Activated CD4-positive, alpha-beta T cell treated with anti-CD3 and anti-CD28 coated beads, Interleukin-2, amount 50 U/mL, for 48 hours (primary cell): ENCODE results near the gene MERTK.
"Not testable (repeated sequence)": the region's sequence is repeated elsewhere in the genome, so short reads cannot be mapped to it uniquely, and the experiment has no call there.

Source experiments
- DNase-seq, 2 experiments: peaks; one replicate each; pipeline ENCODE4 v3.0.0-alpha.2; 2020

Gene MERTK

GRCh38 chr2:111897924-111898702 is at the start of gene MERTK:
Gene MERTK, plus strand, starts transcription at chr2:111898607. Its CDS starts 129 bp downstream, at chr2:111898736.
- peak; percentile 62 to 70 for DNase-seq

DNA sequence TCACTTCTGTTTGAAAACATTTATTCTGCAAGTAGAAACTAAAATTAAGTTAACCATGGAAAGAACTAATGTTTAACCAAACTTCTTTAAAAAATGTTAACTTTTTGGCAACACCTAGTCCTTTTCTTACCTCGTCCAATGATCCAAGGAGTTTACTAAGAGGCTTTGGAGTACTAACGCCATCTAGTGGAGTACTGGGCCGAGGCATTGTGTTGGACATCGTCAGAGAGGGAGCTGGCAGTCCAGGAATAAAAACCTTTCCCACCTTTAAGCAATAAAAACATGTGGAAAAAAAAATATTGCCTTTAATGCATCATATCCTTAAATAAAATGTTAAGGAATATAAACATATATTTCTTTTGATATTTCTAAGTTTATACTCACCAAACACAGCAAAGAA is 47.8 kb upstream of the MERTK start:
- DNase-seq = peak; percentile 39 to 55

- DNase-seq = not testable (repeated sequence)
These were observed 45.9 kb upstream of the MERTK start for GRCh38 chr2:111852544-111852943.

- DNase-seq = not testable (repeated sequence)
These were observed 38.4 kb upstream of the MERTK start for GRCh38 chr2:111860005-111860404.

DNA sequence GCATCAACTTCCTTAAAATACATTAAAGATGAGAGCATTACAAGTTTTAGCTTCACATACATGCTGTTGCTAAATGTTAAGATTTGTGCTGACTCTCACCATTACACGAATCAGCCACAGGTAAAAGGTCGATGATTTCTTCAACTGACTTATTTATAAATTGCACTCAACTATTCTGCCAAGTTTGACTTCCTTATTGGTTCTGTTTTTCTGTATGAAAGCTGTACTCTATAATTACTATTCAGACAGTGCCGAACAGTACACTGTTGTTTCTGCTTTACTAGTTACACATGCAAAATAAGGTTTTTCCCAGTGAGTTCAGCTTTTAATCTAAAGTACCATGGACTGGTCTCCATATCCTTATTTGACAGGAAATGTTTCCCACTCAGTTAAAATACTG is 33.3 kb upstream of the MERTK start:
- not testable (repeated sequence) for DNase-seq

DNA sequence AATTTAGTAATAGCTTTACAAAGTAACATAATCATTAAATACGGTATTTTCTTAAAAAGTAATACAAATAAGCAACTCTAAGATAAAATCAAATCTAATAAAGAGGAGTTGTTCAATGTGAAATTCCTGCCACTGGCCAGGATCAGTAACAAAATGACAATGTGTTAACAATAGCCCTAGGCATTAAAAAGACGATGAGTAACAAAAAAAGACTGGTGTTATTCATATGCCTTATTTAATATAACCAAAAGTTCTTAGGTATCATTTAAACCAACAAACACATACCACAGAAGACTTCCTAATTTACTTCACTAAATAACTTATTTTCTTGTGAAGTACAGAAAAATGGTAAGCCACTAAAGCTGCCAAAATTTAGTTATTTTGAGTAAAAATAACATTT is 25.6 kb upstream of the MERTK start:
- not testable (repeated sequence) for DNase-seq

- peak; percentile 86 to 90 for DNase-seq
These were observed 14.5 kb upstream of the MERTK start, which contains the start of gene ANAPC1 for GRCh38 chr2:111883661-111884591. Gene ANAPC1, minus strand, starts transcription at chr2:111884193. Its CDS starts 3,368 bp downstream, at chr2:111880825.

GRCh38 chr2:111884592-111884964 is 13.8 kb upstream of the MERTK start:
- DNase-seq = no peak

DNA sequence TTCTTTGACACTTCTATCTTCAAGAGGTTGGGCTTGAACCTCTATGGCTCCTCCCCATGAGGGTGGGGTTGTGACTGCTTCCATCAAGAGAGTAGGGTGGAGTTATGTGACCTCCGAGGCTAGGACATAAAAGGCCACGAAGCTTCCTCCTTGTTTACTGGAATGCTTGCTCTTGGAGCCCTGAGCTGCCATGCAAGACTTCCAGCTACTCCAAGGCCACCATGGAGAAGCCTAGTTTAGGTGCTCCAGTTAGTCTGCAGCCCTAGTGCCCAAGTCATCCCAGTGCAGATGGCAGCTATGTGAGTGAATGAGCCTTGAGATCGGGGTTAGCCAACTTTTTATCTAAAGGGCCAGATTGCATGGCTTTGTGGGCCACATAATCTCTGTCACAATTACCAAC is 2.4 kb upstream of the MERTK start:
- DNase-seq = no peak

DNA sequence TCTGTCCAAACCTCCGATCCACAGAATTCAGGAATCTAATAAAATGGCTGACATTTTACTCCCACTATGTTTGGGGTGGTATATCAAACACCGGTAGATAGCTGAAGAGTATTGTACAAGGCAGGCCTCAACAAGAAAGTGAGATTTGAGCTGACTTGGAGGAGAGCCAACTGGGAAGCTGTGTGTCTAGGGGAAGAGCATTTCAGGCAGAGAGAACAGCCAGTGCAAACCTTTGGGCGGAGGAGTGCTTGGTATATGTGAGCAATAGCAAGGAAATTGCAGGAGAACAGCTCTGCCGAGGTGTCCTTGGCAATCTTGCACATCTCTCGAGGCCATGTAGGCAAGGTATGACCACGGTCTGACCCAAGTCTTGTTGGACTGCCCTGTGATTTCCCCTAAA is 1.8 kb upstream of the MERTK start:
- no peak for DNase-seq

- no peak for DNase-seq
These were observed 830 bp upstream of the MERTK start for GRCh38 chr2:111897630-111897923.

DNA sequence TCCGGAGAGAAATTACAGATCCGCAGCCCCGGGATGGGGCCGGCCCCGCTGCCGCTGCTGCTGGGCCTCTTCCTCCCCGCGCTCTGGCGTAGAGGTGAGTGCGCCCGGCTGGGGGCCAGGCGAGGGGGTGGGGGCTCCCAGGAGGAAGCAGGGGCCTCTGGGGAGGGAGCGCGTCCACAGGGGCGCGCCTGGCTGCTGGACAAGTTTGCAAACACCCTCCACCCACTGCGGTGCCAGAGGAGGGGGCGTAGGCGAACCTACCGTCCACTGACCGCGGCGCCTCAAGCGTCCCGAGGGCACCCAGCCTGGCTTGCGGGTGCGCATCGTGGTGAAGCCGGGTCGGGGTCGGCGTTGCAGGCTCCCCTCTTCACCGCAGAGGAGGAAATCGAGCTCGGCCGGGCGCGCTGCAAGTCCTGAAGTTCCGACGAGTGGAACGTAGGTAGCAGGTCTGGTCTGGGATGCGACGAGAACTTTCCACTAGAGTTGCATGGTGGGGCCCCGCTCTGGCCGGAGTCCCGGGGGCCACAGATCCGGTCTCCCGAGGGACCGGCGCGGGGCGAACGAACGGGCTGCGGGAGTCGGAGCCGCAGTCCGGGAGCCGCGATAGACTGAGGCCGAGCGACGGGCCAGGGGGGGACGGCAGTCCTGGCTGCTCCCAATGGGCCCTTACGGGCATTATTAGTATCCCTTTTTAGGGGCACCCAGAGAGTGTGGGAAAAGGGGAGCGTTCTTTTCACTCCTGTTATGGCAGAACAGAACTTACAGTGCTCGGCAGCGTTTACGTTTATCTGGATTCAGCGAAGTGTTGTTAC is 502 bp downstream of the MERTK start:
- DNase-seq = peak in 1 of 2 experiments; percentile 28

DNA sequence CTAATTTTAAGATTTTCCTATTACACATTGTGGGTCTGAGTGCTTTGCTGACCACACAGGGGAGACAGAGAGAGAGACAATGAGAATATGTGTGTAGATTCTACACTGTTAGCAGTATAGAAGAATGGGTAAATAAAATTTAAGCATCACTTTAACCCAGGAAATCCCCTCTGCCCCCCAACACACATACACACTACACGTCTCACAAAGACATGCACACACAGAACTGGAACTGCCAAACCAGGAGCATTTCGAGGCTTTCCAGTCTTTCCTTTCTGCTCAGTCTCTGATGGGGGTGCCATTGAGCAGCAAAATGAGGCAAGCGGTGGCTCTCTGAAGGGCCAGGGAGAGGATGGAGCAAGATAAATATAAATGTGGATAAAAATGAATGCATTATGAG is 2.5 kb downstream of the MERTK start:
- no peak for DNase-seq

DNA sequence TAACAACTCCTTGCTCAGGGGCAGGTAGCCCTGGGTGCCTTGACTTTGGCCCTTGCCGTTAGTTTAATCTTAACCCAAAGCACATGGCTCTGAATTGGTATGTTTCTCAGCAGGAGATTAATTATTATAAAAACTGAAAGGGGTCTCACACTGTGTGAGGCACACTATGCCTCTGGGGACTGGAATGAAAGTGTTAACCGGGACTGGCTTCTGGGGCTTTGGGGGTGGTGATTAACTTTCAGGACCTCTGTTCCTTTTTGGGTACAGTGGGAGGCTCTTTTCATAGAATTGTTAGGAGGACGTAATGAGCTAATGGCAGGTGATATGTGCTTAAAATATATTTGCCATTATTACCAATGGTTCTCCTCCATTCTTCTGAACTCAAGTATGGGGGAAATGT is 5.1 kb downstream of the MERTK start:
- DNase-seq = no peak

GRCh38 chr2:111903930-111904439 is 5.6 kb downstream of the MERTK start:
- no peak for DNase-seq

DNA sequence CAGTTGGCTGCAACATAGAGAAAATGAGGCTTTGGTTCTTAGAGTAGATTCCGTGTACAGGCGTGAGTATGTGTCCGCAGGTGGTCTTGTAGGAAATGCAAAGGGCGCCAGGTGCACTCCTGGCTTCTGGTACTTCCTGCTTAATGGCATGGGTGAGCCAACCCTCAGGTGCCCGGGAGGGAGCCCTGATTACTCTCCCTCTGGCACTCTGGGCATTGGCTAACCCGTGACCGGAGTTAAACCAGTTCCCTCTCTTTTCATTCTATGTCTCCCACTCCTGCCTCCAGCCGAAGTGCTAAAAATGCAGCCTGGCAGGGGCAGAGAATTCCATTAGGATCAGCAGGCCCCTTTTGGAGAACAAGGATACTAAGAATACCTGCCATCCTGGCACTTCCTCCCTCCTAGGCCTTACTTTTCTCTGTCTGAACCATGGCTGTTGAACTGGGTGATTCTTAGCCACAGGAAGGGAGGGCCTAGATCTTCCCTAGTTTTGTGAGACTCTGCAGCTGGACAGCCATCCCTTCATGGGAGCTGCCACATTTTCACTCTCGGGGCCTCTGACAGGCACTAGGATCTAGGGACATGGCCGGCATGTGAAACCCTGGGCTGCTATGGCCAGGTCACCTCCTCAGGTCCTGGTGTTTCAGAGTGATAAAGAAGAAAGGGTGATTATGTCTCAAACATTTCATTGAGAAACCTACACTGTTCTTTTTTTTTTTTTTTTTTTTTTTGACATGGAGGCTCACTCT is 6.5 kb downstream of the MERTK start:
- no peak for DNase-seq

- DNase-seq = not testable (repeated sequence)
These were observed 7.1 kb downstream of the MERTK start for GRCh38 chr2:111905475-111905869.

DNA sequence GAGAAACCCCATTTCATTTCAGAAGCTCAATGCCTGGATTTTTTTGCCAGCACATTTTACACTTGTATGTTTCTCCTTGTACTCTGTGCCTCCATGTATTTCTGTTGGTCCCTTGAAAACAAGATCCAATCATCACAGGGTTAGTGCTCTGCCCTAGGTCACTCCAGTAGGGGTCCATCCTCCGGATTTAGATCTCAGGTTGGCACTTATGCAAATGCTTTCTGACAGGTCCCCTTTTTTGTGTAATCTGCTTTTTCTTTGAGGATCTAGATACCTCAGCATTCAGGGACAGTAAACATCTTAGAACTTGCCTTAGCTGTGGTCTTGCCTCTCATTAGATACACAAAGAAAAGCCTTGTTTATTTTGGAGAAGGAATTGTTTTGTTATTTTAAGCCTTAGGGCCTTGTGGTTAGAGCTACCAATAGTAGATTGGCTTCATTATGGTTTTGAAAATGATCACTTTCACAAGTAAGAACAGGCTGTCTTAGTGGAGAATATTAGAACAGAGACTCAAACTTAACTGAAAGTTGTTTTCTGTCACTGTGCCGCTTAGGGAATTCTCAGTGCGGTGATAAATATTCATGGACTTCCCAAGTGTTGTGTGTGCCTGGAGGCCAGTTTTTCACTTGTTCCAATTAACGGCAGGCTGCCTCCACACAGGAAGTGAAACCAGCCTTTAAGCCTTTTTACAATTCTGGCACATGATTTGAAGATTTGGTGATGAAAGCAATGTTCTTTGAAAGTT is 7.8 kb downstream of the MERTK start:
- DNase-seq = no peak

DNA sequence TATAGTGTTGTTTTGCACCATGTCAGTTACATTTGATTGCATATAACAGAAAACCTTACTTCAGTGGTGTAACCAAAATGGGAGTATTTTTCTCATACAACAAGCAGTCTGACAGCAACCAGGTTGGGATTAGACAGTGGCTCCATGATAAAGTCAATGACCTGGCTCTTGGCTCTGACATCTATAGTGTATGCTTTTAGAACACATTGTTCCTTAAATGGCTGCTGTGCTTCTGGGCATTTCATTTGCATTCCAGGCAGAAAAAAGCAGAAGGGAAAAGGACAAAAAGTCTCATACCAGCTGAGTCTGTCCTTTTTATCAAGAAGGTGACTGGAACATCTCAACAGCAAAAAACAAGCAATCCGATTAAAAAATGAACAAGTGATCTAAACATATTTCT is 10.2 kb downstream of the MERTK start:
- DNase-seq = no peak

- DNase-seq = no peak
These were observed 10.7 kb downstream of the MERTK start for GRCh38 chr2:111909079-111909478.

- not testable (repeated sequence) for DNase-seq
These were observed 11.6 kb downstream of the MERTK start for GRCh38 chr2:111909997-111910396.
